ENCODE results near the gene ITIH4.
"Not testable (repeated sequence)": the region's sequence is repeated elsewhere in the genome, so short reads cannot be mapped to it uniquely, and the experiment has no call there.

Gene ITIH4

GRCh38 chr3:52783211-52783555 is 47.3 kb downstream of the ITIH4 start:
- no peak for DNase-seq (ENCODE audit: low read depth in 2 of 2)

- DNase-seq (ENCODE audit: low read depth in 2 of 2), result no peak
Measured at GRCh38 chr3:52782412-52783210, 47.9 kb downstream of the ITIH4 start.

- no peak for DNase-seq (ENCODE audit: low read depth in 2 of 2)
Measured at GRCh38 chr3:52781741-52782140, 48.7 kb downstream of the ITIH4 start.

GRCh38 chr3:52779837-52780585 is 50.5 kb downstream of the ITIH4 start:
- no peak for DNase-seq (ENCODE audit: low read depth in 2 of 2)

GRCh38 chr3:52779011-52779836 is 51.2 kb downstream of the ITIH4 start:
- no peak for DNase-seq (ENCODE audit: low read depth in 2 of 2)

GRCh38 chr3:52777959-52778805 is 52.3 kb downstream of the ITIH4 start:
- DNase-seq (ENCODE audit: low read depth in 2 of 2), result no peak

GRCh38 chr3:52777127-52777958 is 53.1 kb downstream of the ITIH4 start, which contains the start of gene ITIH1:
Gene ITIH1, plus strand, starts transcription at chr3:52777599. Its CDS starts 17 bp downstream, at chr3:52777616.
- no peak for DNase-seq (ENCODE audit: low read depth in 2 of 2)

GRCh38 chr3:52776486-52776885 is 54.0 kb downstream of the ITIH4 start:
- not testable (repeated sequence) for DNase-seq (ENCODE audit: low read depth in 2 of 2)

- DNase-seq (ENCODE audit: low read depth in 2 of 2), result no peak
Measured at GRCh38 chr3:52775877-52776276, 54.6 kb downstream of the ITIH4 start.

- DNase-seq (ENCODE audit: low read depth in 2 of 2), result no peak
Measured at GRCh38 chr3:52774901-52775864, 55.3 kb downstream of the ITIH4 start.

- DNase-seq (ENCODE audit: low read depth in 2 of 2), result no peak
Measured at GRCh38 chr3:52774066-52774713, 56.3 kb downstream of the ITIH4 start.

- DNase-seq (ENCODE audit: low read depth in 2 of 2), result no peak
Measured at GRCh38 chr3:52773361-52774065, 57.0 kb downstream of the ITIH4 start.

- DNase-seq (ENCODE audit: low read depth in 2 of 2), result no peak
Measured at GRCh38 chr3:52771702-52772101, 58.8 kb downstream of the ITIH4 start.

GRCh38 chr3:52771334-52771681 is 59.2 kb downstream of the ITIH4 start:
- no peak for DNase-seq (ENCODE audit: low read depth in 2 of 2)

GRCh38 chr3:52770496-52771333 is 59.8 kb downstream of the ITIH4 start, which contains the start of gene NEK4:
Gene NEK4, minus strand, starts transcription at chr3:52770940. Its CDS starts 194 bp downstream, at chr3:52770746.
- DNase-seq (ENCODE audit: low read depth in 2 of 2), result peak; percentile 66 to 75

- DNase-seq (ENCODE audit: low read depth in 2 of 2), result no peak
Measured at GRCh38 chr3:52769786-52770455, 60.6 kb downstream of the ITIH4 start.

- no peak for DNase-seq (ENCODE audit: low read depth in 2 of 2)
Measured at GRCh38 chr3:52763466-52763865, 67.0 kb downstream of the ITIH4 start.
